GM21526 (cell line): Measurements from ENCODE around the gene TMEM200B.
"Not testable (repeated sequence)": the region's sequence is repeated elsewhere in the genome, so short reads cannot be mapped to it uniquely, and the experiment has no call there.

Source experiments
- ATAC-seq: cut with Tn5 transposase; IDR thresholded peaks from one replicate; pipeline ENCODE4 v1.9.1; 2021; ENCODE audit warnings: moderate library complexity; ENCODE audit not compliant: unreplicated experiment, low FRiP score

Gene TMEM200B

DNA sequence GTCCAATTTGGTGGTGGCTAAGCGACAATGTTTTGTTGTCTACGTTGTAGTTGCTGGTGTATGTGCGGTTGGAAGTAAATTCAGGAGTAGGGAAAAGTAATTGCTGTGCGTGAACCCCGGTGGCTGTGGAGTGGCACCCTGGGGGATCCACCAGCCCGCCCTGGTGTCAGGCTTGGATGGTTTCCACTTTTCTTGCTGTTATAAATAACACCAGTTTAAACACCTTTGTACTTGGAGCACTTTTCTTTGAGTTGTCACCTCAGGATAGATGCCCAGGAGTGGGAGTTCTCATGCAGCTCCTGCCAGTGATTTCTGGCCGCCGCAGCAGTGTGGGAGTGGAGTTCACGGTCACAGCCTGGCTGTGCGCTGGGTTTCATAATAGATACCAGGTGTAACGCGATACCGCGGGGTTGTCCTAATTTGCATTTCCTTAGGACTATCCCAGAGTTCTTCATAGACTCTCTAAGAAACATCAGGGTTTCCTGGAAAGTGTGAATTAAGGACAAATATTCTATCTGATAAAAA lies 12.8 kb upstream of the TMEM200B start:
- ATAC-seq: no peak

DNA sequence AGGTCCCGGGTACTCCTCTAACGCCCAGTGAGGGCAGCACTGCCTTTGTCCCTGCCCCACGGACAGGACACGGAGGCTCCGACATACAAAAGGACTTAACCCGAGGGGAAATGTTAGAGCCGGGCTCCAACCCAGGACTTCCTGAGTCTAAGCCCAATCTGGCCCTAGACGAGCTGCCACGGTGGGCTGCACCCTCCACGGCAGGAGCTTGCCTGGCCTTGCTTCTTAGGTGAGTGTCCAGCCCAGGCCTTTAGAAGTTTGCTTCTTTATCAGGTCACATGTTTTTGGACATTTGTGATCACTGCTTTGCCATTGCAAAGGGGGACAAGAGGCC lies 11.0 kb upstream of the TMEM200B start:
- ATAC-seq: no peak

DNA sequence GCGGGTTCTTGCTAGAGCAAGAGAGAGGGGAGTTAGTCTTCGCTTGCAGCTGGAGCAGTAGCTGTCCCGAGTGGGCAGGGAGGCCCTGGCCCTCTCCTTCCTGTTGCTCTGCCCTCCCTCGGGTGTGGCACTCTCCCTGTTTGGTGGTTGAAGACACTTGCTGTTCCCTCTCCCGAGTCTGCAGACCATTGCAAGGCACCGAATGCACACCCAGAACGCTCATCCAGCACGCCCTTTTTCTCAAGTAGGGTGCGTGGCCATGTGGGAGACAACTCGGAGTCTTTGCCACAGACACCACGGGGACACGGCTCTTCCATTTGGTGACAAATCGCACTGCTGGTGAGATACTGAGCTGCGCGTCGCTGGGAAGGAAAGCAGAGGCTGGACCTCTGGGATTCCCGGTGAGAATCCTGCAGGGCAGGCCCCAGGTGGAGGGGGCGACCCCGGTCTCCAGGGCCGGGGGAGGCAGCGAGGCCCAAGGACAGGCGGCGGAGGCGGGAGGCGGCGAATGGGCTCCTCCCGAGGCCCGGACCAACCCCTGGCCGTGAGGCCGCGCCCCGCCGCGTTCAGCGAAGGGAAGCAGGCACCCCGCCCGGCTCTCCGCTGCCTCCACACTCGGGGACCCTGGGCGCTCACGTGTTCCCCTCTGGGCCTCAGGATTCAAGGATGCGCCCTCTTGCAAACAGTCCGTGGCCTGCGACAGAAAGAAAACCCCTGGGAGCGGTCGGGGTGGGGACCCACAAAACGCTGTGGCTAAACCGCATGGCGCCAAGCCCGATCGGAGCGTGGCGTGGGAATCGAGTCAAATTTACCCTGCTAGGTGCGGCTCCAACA lies 10.4 kb upstream of the TMEM200B start:
- ATAC-seq: no peak

DNA sequence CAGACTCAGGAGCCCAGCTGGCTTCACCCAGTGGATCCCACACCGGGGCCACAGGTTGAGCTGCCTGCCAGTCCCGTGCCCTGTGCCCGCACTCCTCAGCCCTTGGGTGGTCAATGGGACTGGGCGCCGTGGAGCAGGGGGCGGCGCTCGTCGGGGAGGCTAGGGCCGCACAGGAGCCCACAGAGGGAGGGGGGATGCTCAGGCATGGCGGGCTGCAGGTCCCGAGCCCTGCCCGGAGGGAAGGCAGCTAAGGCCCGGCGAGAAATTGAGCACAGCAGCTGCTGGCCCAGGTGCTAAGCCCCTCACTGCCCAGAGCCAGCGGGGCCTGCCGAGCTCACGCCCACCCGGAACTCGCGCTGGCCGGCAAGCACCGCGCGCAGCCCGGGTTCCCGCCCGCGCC lies 7.4 kb upstream of the TMEM200B start:
- ATAC-seq: not testable (repeated sequence)

DNA sequence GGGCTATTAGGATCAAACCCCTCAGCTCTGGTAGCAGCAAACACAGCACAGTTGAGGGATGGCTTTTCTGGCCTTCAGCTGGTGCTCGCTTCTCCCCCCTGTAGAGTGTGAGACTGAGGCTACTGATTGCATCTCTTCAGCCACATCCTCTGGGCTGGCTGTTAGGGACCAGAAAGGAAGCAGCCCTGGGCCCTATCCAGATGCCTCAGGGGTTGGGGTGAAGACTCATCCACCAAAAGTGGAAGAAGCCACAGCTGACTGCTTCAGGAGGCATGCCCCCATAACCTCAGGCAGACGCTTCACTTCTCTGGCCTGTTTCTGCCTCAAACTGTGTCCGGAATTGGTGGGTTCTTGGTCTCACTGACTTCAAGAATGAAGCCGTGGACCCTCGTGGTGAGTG lies 6.2 kb upstream of the TMEM200B start:
- no peak for ATAC-seq

DNA sequence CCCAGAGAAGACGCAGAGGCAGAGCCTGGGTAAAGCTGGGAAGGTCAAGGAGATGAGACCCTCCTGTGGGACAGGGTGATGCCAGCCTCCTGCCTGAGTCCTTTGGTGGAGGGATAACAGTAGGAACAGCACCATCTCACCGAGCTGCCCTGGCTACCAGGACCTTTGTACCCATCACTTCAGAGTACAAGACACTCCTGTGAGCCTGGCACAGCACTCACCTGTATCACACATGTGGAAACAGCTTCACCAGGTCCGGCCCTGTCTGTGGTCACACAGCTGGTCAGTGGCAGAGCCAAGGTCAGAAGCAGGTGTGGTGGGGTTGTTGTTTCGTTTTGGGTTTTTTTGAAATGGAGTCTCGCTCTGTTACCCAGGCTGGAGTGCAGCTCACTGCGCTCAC lies 5.0 kb upstream of the TMEM200B start:
- no peak for ATAC-seq

DNA sequence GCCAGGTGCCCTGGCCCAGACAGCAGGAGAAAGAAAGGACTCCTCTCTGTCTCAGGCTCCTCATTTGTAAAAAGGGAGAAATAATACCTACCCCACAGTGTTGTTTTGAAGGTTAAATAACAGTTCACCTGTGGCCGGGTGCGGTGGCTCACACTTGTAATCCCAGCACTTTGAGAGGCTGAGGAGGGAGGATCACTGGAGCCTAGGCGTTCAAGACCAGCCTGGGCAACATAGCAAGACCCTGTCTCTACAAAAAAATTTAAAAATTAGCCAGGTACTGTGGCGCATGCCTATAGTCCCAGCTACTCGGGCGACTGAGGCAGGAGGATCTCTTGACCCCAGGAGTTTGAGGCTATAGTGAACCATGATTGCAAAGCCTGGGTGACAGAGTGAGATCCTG lies 2.5 kb upstream of the TMEM200B start:
- no peak for ATAC-seq

DNA sequence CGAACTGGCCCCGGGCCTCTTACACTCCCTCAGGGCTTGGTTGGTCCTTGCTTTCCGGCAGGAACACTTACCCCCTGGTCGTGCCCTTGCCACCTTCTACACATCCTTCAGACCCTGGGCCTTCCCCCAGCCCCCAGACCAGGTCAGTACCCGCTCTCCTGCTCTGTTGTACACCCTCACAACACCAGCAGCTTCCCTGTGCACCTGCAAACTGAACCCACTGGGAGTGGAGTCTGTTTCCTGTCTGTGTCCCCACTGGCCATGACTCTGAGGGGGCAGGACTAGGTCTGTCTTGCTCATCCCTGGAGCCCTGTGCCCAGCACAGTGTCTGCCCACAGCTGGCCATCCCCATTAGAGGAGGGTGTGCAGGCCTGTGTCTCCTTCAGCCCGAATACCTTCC lies 2.1 kb upstream of the TMEM200B start:
- no peak for ATAC-seq

DNA sequence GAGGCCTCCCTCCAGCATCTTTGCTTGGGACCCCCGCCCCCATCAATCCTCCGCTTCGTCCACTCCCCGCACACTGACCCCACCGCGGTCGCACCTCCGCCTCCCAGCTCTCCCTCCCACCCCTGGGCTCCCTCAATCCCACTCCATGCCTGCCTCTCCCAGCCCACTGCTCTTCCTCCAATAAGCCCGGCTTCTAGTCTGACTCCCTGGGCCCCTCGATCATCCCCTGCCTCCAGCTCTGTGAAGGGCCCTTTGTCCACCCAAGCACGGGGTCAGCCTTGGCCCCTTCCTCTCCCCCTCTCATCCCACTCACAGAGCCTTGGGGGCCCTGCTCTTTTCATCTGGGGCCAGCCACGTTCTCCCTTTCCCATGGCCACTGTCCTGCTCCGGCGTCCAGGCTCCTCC lies 1.5 kb upstream of the TMEM200B start:
- ATAC-seq: no peak

DNA sequence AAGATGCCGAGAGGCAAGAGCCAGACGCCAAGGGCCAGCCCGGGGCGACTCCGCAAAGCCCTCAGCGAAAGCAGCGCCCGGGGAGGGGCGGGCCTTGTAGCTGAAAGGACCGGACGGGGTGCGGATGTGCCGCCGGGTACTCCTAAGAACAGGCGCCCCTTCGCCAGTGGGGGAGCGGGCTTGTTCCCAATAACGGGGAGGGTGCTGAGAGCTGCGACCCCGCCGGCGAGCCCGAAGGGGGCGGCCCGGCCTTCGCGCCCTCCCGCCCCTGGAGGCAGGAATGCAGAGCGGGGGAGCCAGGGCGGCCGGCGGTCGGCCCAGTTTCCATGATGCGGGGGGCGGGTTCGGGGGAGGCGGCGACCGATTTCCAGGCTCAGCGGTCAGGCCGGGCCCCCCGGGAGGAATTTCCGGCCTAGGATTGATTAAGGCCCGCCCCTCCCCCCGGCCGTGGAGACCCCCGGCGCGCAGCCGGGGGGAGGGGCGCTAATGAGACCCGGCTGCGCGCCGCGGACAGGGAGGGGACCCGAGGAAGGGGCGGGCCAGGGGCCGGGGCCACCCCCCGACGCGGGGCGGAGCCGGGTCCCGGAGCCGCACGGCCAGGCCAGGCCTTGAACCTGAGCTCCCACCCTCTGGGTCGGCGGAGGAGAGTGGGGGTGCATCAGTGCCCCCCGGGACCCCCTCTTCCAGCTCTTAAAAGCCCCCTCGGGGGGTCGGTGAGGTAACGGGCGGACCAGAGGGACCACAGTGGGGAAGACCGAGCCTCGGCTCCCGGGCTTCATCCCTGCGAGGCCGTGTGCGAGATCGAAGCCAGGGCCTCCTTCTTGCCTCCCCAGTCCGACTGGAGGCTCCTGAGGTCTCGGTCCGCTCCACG lies 898 bp upstream of the TMEM200B start:
- no peak for ATAC-seq

DNA sequence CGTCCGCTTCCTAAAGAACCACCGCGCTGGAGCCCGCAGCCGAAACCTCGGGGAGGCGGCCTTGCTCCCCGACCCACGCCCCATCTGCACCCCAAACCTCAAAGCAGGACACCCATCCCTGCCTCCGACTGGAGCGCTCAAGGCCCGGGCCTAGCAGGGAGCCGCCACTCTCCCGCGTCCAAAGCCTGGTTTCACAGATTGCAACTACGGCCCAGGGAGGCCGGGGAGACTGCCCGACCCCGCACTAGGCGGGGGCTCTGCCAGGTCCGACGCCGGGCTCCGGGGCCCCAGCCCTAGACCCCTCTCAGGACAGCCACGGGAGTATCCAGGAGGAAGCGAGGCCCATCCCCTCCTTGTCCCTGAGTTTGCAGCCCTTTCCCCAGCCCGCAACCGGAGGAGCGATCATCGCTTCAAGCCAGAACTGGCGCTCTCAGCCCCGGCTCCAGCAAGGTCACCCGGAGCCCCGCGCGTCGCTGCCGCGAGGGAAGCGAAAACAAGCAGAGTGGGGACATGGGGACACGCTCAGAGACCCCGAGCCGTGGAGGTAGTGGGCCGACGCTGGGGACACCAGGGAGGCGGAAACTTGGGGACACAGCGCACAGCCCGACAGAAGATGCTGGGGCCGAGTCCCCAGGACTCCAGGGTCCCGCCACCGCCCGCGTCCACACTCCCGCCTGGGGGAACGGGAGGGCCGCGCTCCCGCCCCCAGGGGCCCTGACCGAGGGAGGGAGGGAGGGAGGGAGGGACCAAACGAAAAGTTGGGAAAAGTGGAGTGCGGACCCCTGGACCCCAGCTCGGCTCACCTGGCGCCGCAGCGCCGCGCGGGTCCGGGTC lies 433 bp downstream of the TMEM200B start:
- no peak for ATAC-seq

DNA sequence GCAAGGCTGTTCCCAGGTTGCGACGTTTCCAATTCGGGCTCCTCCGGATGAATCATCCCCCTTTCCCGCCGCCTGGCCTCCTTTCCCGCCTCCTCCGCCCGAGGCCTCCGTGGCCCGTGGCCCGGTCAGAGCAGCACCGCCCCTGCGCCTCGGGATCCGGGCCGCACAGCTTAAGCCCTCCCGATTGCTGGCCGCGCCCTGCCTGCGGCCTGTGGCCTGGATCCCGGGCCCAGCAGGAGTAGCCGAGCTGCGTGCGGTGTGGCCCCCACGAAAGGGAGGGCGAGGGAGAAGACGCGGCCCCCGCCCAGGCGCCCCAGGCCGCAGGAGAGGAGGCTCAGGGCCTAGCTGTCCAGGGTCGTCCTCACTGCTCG lies 1.0 kb downstream of the TMEM200B start:
- ATAC-seq: no peak

DNA sequence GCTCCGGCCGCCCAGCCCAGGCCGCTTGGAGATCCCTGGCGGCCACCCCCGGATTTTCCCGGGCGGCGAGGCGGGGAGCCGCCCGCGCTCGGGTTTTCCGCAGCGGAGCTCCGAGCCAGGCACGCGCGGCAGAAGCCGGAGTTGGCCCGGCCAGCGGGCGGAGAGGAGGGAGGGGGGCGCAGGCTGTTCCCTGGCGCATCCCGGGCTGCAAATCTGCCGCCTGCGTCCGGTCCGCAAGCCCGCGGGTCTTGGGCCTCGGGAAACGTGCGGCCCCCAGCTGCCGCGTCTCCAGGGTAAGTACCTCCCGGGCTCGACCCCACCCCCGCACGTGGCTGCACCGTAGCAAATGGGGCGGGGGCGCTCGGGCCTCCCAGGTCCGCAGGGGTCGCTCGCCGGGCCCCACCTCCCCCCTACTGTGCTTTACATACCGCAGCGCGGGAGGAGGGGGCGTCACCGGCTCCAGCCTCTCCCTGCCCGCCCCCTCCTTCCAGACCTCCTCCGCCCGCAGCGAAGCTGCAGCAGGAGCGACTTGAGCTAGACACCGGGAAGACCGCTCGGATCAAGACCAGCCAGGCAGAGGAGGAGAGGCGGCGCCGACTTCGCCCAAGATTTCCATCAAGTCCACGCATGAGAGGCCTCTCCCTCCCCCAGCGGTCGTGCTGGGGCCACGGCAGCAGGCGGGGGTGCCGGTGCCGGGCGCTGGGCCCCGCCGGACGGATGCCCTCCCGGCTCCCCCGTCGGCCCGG lies 1.6 kb downstream of the TMEM200B start:
- no peak for ATAC-seq

DNA sequence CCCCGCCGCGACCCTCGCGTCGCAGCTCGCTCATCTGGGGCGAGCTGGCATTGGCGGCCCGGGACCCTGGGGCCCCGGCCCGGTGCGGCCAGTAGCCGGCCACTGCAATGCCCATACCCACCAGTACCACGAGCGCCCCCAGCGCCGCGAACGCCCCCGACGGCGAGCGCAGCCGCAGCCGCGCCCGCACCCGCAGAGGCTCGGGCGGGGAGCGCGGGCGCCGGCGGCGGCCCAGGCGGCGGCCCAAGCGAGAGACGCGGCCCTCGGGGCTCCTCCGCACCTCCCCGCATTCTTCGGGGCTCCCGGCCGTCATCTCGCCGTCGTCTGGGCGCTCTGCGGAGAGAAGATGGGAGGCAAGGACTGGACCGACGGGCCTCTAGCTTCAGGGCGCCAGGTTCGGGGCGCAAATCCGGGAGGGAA lies 2.2 kb downstream of the TMEM200B start:
- ATAC-seq: no peak

DNA sequence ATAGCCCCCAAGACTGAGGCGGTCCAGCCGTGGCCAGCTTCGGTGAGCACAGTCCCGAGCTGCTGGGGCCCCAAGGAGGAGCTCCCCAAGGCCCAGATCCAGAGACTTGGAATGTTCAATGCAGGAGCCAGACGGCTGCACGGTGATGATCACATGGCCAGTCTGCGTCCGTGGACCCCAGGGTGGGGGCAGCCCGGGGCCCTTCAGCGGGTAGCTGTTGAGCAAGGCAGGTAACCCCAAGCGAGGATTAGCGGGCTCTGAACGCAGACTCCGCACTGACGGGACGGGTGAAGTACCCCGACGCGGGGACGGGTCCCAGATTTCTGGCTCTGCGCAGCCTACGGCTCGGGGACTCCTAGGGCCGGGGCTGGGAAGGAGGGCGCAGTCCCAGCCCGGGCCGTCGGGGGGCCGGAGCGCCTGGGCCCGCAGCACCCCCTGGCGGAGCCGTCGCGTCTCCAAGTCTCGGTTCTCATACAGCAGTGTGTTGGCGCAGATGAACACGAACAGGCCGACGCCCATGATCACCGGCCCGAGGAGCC lies 2.7 kb downstream of the TMEM200B start:
- ATAC-seq: no peak

DNA sequence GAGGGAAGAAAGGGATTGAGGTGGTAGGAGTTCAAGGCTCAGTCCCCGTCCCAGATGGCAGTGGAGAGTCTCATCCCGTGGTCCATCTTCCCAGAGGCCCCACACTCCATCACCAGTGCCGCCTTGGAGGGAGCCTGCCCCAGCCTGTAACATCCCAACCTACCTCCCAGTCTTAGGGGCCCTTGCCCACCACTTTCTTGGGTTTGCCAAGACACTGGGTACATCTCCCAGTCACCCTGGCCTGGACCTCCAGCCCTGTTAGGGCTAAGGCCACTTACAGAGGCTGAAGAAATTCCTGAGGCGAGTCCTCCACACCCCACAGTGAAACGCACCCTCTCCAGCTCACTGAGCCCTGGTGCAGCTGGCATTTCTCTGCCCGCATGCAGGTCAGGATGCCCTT lies 3.3 kb downstream of the TMEM200B start:
- ATAC-seq: no peak

DNA sequence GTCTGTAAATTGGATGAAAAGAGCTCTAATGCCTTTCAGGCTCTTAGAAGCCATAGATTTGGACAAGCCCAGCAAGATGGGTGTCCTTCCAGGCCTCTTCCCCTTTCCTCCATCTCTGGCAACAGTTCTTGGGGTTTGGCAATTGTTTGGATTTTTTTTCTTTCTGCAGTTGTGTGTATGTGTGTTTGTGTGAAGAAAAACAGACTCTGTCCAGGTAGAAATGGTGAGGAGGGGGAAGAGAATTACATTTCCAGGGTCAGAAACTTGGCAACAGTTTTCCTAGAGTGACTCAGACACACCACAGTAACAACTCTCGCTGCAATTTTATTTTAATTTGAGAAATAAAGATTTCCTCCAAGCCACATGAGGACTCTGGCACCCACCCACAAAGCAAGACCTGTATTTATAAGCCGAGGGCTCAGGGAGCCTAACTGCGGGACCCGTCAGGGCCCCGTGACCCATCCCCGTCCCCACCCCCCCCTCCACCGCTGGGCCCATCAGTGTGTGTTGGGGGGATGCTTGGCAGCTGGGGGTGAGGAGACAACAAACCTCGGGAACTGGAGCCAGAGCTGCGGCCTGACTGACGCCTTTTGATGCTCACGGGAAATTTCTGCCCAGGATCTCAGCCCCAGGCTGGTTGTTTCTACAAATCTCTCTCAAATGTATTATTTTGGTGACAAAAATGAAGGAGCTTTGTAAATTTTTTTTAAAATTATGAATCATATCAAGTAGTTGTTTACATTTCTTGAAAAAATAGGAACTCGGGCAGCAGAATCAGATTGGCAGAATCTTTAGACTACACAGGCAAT lies 4.4 kb downstream of the TMEM200B start:
- no peak for ATAC-seq

DNA sequence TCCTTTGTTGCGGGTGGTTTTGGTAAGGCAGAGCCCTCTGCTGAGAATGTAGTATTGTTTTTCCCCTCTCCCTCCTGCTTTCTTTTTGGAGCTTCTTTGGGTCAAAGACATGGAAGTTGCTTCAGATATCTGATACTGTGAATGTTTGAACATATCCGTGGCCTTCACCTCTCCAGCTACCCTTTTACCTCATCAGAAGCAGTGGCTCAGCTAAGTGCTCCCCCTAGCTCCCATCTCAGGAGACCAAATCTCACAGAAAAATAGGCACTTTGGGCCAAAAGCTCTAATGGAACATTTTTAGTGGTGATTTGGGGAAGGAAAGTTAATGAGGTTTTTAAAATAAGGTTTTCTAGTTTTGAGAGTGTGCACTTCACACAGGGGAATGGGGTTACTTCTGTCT lies 6.3 kb downstream of the TMEM200B start:
- ATAC-seq: no peak

DNA sequence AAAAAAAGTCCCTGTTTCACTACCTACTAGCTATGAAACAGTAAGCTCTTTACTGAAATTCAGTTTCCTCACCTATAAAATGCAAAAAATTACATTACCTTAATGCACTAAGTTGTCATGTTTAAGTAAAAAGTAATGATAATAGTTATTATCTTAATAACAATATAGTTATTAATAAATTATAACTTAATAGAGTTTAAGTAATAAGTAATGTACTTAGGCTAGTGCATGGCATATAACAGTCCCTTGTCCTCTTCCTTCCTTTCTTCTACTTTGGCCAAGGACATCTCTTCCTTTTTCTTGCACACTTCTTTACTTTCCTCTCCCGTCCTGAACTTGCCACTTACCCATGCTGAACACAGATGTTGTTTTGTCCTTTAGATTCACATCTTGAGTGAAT lies 9.0 kb downstream of the TMEM200B start:
- ATAC-seq: no peak
